Measurements from ENCODE around the gene MCTP2.

MCTP2 gene

DNA sequence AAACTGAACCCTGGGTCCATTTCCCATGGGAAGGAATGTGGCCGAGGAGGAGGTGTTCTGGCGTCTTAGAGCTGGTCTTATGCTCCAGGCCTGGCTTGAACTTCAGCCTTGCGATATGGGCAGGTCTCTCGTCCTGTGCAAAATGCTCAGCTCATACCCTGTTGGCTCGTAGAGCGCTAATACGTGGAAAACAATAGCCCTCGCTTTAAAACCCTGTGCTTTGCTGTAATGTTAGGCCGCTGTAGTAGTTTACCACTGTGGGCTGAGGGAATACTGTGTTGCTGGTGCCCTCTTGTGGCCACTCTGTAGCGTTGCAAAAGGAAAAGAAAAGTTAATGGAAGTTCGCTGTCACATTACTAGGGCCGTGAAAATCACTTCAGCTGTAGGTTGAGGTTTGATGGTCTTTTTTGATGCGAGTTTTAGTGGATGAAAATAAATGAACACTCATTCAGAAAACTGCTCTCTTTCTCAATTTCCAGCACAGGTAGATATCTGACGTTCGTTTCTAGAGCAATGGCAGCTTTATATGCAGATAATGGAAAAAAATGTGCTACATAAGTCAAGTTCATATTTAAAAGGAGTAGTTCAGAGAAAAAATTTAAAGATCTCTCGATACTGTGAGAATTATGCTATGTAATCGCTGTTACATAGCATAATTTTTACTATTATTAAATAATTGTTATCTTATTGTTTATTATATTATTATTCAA is 92.9 kb downstream of the MCTP2 start:
- H3K36me3 Mint-ChIP-seq (ENCODE audit: low read depth), result peaks cover 14% of the 10 kb centered on the region
- H3K27me3 Mint-ChIP-seq, result no peaks in the 10 kb centered on the region
- no peak overlapping the region for H3K27ac Mint-ChIP-seq
- H3K4me1 Mint-ChIP-seq (ENCODE audit: low read depth), result peaks cover 17% of the 10 kb centered on the region
- H3K9me3 Mint-ChIP-seq, result no peaks in the 10 kb centered on the region
- H3K4me3 Mint-ChIP-seq, result no peak overlapping the region

DNA sequence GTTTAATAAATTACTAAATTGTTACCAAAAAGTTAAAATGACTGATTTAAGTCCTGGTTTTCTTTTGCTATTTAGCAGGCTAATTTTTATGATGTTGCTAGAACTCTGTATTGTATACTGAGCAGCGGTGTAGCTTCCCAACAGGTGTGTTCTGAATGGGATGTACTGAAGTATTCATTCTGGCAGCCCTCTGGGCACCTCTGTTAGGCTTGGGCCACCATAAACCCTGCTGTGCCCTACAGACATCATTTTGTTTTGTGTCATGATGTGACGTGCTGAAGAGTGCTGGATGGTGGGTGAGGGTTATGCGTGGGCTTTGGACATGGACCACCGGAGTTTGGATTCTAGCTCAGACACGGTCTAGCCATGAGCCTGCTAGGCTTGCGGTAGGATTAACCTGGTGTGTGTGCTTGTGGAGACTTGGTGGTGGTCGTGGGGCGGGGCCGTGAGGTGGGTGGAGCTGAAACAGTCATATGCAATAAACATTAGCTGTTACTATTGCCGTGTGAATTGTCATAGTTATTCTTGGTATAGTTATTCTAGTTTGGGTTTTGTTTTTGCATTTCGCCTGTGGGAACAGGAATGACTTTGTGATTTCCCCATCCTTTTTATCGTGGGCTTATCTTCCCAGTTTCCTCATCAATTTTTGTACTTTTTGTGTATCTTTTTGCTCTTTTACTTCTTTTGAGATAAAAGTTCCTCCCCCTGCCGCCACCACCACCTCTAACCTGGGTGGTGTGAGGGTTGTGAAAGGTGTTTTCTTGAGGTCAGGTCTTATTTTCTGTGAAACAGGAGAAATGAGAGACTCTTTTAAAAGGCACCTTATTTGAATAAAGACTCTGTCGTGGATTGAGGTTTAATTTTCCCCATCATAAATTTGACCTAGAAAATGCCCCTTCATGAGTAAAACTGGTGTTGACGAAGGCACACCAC is 93.7 kb downstream of the MCTP2 start:
- H3K4me3 Mint-ChIP-seq, result no peak overlapping the region
- H3K9me3 Mint-ChIP-seq, result no peaks in the 10 kb centered on the region
- no peaks in the 10 kb centered on the region for H3K27me3 Mint-ChIP-seq
- peaks cover 17% of the 10 kb centered on the region for H3K36me3 Mint-ChIP-seq (ENCODE audit: low read depth)
- H3K27ac Mint-ChIP-seq, result peak overlapping the region; percentile 23
- H3K4me1 Mint-ChIP-seq (ENCODE audit: low read depth), result peaks cover 17% of the 10 kb centered on the region

DNA sequence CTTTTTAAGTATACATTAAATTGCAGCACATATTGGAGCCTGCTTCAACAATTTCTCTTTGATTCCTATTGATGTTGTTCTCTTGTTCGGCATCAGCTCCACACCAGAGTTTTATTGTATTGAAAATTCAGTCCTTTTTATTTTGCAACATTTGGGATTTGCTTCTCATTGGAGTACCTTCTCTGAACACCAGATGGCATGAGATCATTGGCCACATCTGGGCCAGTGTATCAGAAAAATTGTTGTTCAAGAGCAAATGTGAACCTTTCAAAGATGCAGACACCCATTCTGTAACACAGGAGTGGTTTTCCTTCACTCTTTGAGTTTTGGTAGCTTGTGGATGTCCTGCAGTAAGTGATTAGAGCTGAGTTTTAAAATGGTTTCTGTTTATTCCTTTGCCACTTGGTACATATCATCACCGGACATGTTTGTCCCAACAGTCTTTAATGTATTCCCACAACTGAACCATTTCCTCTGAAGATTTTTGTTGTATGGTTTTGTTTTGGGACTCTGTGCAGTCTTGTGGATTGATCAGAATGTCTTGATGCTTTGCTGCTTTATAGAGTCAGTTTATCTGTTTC is 96.1 kb downstream of the MCTP2 start:
- Mint-ChIP-seq H3K36me3 (ENCODE audit: low read depth) (peaks cover 11% of the 10 kb centered on the region), H3K27ac (peak overlapping the region; percentile 21), H3K4me3 (no peak overlapping the region), H3K27me3 (no peaks in the 10 kb centered on the region), H3K9me3 (no peaks in the 10 kb centered on the region), H3K4me1 (ENCODE audit: low read depth) (peaks cover 17% of the 10 kb centered on the region)

- Mint-ChIP-seq H3K27ac (no peak overlapping the region), H3K4me3 (no peak overlapping the region), H3K9me3 (no peaks in the 10 kb centered on the region), H3K27me3 (no peaks in the 10 kb centered on the region), H3K4me1 (ENCODE audit: low read depth) (no peaks in the 10 kb centered on the region), H3K36me3 (ENCODE audit: low read depth) (peaks cover 3% of the 10 kb centered on the region)
Observed at GRCh38 chr15:94331731-94332130, 100.4 kb downstream of the MCTP2 start.

GRCh38 chr15:94335616-94336015 is 104.3 kb downstream of the MCTP2 start:
- Mint-ChIP-seq H3K27me3 (no peaks in the 10 kb centered on the region), H3K4me1 (ENCODE audit: low read depth) (no peaks in the 10 kb centered on the region), H3K4me3 (no peak overlapping the region), H3K9me3 (no peaks in the 10 kb centered on the region), H3K36me3 (ENCODE audit: low read depth) (peaks cover 14% of the 10 kb centered on the region), H3K27ac (no peak overlapping the region)

DNA sequence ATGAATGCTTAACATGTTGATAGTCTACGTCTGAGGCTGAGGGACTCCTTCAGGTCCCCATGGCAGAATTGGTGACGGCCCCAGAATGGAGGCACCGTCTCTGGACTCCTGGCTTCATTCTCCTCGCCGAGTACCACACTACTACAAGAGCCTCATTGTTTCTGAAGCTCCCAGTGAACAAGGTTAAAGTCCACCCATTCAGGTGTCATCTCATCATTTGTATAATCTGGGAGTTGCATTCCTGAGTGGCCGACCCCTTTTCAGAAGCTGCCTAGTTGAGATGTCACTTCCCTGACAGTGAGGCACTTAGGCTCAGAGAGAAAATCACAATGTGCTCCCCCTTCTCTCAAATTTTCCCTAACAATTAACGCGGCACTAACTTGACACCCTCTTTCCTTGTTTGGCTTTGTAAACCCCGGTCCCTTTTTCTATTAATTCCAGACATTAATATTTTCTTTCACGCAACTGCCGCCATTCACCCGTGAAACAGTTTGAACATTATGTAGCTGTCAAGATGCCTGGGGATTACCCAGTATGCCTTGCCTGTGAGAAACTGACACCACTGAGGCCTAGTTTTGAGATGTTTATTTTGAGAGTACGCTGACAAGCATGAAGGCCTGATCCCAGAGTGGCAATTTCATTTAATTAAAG is 105.6 kb downstream of the MCTP2 start:
- Mint-ChIP-seq H3K4me3 (no peak overlapping the region), H3K36me3 (ENCODE audit: low read depth) (peaks cover 14% of the 10 kb centered on the region), H3K27me3 (no peaks in the 10 kb centered on the region), H3K9me3 (no peaks in the 10 kb centered on the region), H3K27ac (no peak overlapping the region), H3K4me1 (ENCODE audit: low read depth) (no peaks in the 10 kb centered on the region)

GRCh38 chr15:94338243-94338846 is 107.0 kb downstream of the MCTP2 start:
- no peaks in the 10 kb centered on the region for H3K27me3 Mint-ChIP-seq
- H3K27ac Mint-ChIP-seq, result no peak overlapping the region
- no peak overlapping the region for H3K4me3 Mint-ChIP-seq
- H3K9me3 Mint-ChIP-seq, result no peaks in the 10 kb centered on the region
- no peaks in the 10 kb centered on the region for H3K4me1 Mint-ChIP-seq (ENCODE audit: low read depth)
- peaks cover 14% of the 10 kb centered on the region for H3K36me3 Mint-ChIP-seq (ENCODE audit: low read depth)

DNA sequence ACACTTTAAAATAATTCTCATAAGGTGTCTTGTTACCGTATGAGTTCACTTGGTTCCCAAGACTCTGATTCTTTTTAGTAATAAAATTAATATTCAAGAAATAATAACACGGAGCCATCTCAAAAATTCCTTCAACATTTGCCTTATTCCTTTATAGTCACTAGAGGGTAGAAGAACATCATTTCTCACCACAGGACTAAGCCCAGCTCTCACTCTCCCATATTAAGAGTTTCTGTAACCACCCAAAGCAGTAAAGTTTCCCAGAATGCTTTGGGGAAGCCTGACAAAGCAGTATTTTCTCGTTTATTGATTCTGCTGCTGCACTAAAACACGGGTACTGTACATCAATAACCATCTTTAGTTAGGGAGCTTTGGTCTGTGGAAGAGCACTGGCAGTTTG is 114.9 kb downstream of the MCTP2 start:
- H3K4me1 Mint-ChIP-seq (ENCODE audit: low read depth), result no peaks in the 10 kb centered on the region
- no peak overlapping the region for H3K4me3 Mint-ChIP-seq
- no peak overlapping the region for H3K27ac Mint-ChIP-seq
- H3K36me3 Mint-ChIP-seq (ENCODE audit: low read depth), result peaks cover 27% of the 10 kb centered on the region
- no peaks in the 10 kb centered on the region for H3K9me3 Mint-ChIP-seq
- H3K27me3 Mint-ChIP-seq, result no peaks in the 10 kb centered on the region

DNA sequence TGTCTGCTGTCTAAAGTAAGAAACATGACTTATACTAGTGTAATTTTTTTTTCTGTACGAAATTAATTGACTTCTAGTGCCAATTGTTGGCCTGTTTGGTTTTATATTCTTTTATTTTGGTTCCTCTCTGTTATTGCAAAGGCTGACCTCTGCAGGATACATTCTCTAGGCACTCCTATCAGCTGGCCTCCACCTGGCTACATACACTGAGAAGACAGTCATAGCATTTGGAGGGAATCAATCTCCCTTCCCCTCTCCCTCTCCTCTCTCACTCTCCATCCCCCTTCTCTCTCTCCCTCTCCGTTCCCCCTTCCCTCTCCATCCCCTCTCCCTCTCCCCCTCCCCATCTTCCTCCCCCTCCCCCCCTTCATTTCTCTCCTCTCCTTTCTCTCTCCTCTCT is 116.7 kb downstream of the MCTP2 start:
- no peak overlapping the region for H3K27ac Mint-ChIP-seq
- no peaks in the 10 kb centered on the region for H3K27me3 Mint-ChIP-seq
- H3K36me3 Mint-ChIP-seq (ENCODE audit: low read depth), result peaks cover 44% of the 10 kb centered on the region
- no peaks in the 10 kb centered on the region for H3K9me3 Mint-ChIP-seq
- no peaks in the 10 kb centered on the region for H3K4me1 Mint-ChIP-seq (ENCODE audit: low read depth)
- H3K4me3 Mint-ChIP-seq, result no peak overlapping the region

- no peaks in the 10 kb centered on the region for H3K27me3 Mint-ChIP-seq
- H3K4me3 Mint-ChIP-seq, result no peak overlapping the region
- H3K9me3 Mint-ChIP-seq, result no peaks in the 10 kb centered on the region
- H3K4me1 Mint-ChIP-seq (ENCODE audit: low read depth), result no peaks in the 10 kb centered on the region
- H3K36me3 Mint-ChIP-seq (ENCODE audit: low read depth), result peaks cover 50% of the 10 kb centered on the region
- H3K27ac Mint-ChIP-seq, result no peak overlapping the region
Observed at GRCh38 chr15:94351031-94351535, 119.7 kb downstream of the MCTP2 start.

DNA sequence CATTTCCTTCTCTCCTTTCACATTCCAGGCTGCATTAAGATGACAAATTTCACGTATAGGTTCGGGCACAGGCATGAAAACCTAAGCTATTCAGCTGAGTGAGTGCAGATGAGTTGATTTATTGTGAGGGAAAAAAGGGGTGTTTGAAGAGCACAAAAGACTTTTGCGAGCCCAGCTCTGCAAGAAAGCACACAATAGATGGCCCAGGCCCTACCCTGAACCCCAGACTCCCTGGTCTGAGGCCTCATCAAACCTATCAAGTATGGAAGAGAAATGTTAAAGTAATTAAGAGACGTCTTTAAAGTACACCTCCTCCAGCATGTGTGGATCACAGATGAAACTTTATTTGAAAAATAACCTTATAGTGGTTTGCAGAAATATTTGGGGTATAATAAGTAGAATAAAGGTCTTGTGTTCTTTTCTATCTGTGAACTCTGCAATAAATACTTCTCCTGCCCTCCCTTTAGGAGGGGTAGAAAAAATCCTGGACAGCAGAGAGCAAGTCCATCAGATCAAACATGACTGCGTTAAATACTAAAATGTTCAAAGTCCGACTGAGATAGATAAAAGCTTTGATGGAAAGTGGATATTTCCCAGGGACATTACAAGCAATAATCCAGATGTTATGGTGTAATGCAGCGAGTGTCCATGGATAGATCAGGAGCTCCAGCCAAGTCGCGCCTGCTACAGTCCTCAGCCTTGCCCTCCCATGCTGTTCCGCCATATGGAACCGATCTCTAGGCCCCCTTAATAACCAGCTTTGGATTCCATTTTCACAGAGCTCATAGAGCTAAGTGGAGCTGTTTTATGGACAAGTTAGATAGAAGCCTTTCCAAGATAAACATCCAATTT is 121.5 kb downstream of the MCTP2 start:
- no peak overlapping the region for H3K4me3 Mint-ChIP-seq
- H3K27ac Mint-ChIP-seq, result no peak overlapping the region
- no peaks in the 10 kb centered on the region for H3K9me3 Mint-ChIP-seq
- H3K36me3 Mint-ChIP-seq (ENCODE audit: low read depth), result peaks cover 58% of the 10 kb centered on the region
- H3K4me1 Mint-ChIP-seq (ENCODE audit: low read depth), result no peaks in the 10 kb centered on the region
- no peaks in the 10 kb centered on the region for H3K27me3 Mint-ChIP-seq

- no peaks in the 10 kb centered on the region for H3K4me1 Mint-ChIP-seq (ENCODE audit: low read depth)
- H3K27me3 Mint-ChIP-seq, result no peaks in the 10 kb centered on the region
- H3K27ac Mint-ChIP-seq, result no peak overlapping the region
- no peak overlapping the region for H3K4me3 Mint-ChIP-seq
- H3K9me3 Mint-ChIP-seq, result no peaks in the 10 kb centered on the region
- H3K36me3 Mint-ChIP-seq (ENCODE audit: low read depth), result peaks cover 63% of the 10 kb centered on the region
Observed at GRCh38 chr15:94353488-94353820, 122.1 kb downstream of the MCTP2 start.

- Mint-ChIP-seq H3K4me3 (no peak overlapping the region), H3K27ac (no peak overlapping the region), H3K36me3 (ENCODE audit: low read depth) (peaks cover 57% of the 10 kb centered on the region), H3K27me3 (no peaks in the 10 kb centered on the region), H3K4me1 (ENCODE audit: low read depth) (no peaks in the 10 kb centered on the region), H3K9me3 (no peaks in the 10 kb centered on the region)
Observed at GRCh38 chr15:94354655-94355054, 123.3 kb downstream of the MCTP2 start.

- Mint-ChIP-seq H3K27ac (no peak overlapping the region), H3K36me3 (ENCODE audit: low read depth) (peaks cover 49% of the 10 kb centered on the region), H3K4me3 (no peak overlapping the region), H3K27me3 (no peaks in the 10 kb centered on the region), H3K9me3 (no peaks in the 10 kb centered on the region), H3K4me1 (ENCODE audit: low read depth) (no peaks in the 10 kb centered on the region)
Observed at GRCh38 chr15:94359716-94360115, 128.4 kb downstream of the MCTP2 start.
